ENCODE results near the gene CCL28.

DNA sequence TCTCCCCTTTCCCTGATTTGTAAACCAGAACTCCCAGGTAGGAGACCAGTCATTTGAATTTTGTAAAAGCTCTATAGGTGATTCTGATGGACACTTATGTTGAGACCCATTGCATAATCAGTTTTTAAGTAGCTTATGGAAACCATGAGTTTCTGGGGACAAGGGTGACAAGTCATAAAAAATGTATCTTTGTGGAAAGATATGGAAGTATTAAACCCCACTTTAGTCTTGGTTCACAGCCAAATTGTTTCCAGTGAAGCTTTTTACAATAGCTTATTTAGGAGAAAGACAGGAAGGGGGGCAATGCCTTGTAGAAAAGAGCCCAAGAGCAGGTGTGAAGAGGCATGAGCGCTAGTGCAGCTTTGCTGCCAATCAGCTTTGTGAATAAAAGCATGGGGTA is 453 bp upstream of the CCL28 start:
- TF ChIP-seq, protein P1, sequence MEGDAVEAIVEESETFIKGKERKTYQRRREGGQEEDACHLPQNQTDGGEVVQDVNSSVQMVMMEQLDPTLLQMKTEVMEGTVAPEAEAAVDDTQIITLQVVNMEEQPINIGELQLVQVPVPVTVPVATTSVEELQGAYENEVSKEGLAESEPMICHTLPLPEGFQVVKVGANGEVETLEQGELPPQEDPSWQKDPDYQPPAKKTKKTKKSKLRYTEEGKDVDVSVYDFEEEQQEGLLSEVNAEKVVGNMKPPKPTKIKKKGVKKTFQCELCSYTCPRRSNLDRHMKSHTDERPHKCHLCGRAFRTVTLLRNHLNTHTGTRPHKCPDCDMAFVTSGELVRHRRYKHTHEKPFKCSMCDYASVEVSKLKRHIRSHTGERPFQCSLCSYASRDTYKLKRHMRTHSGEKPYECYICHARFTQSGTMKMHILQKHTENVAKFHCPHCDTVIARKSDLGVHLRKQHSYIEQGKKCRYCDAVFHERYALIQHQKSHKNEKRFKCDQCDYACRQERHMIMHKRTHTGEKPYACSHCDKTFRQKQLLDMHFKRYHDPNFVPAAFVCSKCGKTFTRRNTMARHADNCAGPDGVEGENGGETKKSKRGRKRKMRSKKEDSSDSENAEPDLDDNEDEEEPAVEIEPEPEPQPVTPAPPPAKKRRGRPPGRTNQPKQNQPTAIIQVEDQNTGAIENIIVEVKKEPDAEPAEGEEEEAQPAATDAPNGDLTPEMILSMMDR (IDR thresholded peaks at IDR 0.05): no peak
- TF ChIP-seq POLR2A (IDR thresholded peaks at IDR 0.05) (no peak), POLR2AphosphoS5 (IDR thresholded peaks at IDR 0.05) (no peak)

Measured in transverse colon (tissue), 4 donors.